ENCODE results near the gene CFAP90.

Gene CFAP90

DNA sequence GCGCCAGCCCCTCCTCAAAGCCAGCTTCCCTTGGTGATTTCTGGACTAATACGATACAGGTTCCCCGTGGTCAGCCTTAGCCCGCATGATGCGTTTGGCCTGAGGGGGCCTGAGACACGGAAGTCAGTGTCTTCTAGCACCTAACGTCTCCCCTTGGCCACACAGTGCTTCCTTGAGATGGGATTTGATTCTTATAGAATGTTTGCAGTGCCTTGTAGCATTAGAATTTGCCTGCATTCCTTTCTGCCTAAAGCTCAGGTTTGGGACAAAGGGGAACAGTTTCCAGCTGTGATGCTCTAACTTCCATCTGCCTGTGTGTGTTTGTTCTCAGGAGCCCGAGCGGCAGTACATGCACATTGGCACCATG lies 34.4 kb downstream of the CFAP90 start:
- no peak for DNase-seq

DNA sequence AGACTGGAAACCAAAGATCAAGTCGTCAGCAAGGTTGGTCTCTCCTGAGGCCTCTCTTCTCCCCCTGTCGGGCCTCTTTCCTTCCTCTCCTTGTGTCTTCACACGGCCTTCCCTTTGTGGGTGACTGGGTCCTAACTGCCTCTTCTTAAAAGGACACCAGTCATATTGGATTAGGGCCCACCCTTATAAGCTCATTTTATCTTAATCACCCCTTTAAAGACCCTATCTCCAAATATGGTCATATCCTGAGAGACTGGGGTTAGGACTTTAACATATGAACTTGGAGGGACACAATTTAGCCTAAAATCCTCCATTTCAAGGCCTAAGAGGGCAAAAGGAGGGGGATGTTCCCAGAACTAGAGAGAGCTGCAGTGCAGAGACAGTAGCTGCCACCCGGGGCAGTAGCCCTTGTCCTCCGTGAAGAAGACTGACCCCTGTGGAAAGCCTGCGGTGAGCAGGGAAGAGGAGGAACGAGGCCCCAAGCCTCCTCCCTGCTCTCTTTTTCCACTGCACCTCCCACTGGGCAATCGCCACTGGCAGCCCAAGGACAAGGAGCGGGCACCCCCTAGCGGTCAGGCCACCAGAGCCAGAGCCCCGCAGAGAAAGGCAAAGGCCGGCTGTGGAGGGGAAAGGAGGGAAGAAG lies 34.9 kb downstream of the CFAP90 start:
- DNase-seq, result peak; percentile 91

DNA sequence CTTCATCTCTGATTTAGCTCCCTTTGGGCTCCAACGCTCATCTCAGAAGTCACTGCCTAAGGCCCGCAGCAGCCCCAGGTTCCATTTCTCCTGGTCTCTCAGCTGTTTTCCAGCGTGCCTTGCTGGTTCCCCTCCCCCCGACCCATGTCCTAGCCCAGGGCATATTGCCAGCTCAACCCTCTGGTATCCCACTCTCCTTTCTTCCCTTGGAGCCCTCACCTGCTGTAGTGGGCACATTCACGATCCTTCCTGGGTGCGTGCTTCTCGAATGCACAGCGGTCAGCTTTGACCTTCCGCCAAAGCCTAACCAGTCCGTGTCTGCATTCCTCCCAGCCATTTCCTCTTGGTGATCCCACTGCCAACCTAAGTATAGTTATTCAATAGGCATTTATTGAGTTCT lies 36.1 kb downstream of the CFAP90 start:
- no peak for DNase-seq

DNA sequence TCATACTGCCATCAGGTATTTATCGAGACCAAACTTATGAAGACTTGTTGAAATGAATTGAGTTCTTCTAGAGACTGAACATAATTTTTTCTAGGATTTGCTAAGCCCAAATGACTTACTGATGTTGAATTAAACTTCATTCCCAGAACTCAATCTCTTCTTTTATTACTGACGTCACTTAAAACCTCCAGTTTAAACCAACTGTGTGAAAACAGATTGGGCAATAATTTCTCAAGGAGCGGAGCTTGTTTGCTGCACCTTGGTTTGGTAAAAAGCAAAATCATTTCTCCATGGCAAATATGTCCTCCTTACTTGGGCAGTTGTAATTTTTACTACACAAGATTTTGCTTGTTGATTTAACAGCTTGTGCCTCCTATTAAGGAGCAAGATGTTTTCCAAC lies 37.4 kb downstream of the CFAP90 start:
- DNase-seq, result no peak

DNA sequence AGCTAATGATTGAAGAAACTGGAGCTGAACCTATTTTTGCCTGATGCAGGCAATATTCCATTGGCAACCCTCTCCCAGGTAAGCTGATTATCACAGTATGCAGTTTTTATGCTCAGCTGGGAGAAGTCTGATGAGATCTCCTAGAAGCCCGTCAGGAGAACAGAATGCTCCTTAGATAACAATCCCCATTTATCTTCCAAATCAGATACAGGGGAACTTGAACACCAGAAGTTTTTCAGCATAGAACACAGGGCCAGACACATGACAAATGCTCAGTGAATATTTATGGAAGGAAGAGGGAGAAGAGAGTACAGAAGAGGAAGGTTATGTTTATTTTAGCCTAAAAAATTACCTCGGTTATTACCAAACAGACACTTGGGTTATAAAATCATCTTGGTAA lies 37.9 kb downstream of the CFAP90 start:
- DNase-seq, result no peak

DNA sequence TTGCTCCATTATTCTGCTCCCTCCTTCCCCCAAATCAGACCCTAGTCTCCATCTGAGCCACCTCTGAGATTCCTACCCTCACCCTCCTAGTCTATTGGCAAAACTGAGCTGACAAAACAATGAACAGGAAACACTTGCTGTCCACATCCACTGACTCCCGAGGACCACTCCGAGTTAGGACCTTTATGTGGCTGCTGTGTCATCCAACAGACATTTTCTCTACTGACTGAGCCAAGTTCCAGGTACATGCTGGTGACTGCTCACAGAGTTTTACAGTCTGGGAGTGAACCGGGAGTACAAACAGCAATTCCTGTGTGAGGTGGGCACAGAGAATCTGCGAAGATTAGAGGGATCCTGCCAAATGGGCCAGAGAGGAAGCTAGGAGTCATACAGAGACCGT lies 39.2 kb downstream of the CFAP90 start:
- DNase-seq, result no peak

DNA sequence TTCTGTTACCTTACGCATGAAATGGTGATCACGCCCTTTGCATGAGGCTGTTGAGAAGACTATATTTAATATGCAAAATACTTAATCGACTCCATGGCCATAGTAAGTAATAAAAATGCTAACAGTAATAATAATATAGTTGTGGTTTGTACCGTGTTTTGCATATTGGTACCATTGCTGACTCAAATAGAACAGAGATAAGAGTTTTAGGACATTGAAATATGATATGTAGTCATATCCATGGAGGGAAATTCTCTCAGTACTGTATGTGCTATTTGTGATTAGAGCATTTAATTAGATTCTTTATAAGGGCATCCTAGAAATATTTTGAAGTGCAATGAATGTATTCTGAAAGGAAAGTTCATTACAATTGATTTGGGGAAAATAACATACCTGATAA lies 41.9 kb downstream of the CFAP90 start:
- no peak for DNase-seq

DNA sequence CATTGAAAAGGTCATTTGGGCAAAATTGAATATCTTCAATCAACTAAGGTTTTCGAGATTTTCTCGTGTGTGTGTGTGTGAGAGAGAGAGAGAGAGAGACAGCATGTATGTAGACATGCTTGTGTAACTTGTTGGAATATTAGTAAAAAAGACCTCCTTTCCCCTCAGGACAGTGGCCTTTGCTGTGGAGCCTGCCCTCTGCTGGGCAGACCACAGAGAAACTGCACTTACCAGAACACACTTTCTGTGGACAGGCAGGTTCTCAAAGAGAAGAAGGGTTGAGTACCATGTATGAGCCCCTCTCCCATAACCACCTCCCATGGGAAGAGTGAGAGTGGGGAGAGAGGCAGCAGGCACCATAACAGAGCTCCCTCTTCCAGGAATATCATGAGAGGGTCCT lies 45.6 kb downstream of the CFAP90 start:
- DNase-seq, result no peak

DNA sequence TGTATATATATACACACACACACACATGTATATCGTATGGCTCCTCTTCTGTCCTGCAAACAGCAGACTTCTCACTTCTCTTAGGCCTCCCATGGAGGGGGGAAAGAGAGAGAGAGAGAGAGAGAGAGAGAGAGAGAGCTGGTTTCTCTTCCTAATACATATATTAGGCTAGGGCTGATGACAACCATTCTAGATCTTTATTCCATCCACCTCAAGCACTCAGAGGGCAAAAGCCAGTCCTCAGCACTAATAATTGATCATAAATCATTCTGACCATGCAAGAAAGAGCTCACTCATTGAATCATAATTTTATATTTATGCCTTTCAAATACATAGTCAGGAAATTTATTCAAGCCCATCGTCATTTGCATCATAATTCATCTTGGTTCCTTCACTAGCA lies 47.0 kb downstream of the CFAP90 start:
- no peak for DNase-seq

DNA sequence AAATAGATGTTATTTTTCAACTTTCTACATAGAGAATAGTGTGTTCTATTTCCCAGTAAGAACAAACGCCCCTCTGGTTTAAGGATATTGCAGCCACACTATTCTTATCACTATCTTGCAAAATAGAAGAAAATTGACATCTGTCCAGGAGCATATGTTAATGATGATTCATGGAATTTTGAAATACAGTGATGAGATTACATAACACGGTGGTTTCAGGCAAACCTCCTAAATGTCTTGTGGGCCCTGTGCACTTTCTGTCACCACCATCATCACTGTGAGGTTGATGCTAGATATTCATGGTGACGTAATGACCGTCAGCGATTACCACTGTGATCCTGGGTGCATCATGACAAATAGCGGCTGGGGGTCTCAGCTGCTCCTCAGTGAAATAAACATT lies 48.1 kb downstream of the CFAP90 start:
- no peak for DNase-seq

DNA sequence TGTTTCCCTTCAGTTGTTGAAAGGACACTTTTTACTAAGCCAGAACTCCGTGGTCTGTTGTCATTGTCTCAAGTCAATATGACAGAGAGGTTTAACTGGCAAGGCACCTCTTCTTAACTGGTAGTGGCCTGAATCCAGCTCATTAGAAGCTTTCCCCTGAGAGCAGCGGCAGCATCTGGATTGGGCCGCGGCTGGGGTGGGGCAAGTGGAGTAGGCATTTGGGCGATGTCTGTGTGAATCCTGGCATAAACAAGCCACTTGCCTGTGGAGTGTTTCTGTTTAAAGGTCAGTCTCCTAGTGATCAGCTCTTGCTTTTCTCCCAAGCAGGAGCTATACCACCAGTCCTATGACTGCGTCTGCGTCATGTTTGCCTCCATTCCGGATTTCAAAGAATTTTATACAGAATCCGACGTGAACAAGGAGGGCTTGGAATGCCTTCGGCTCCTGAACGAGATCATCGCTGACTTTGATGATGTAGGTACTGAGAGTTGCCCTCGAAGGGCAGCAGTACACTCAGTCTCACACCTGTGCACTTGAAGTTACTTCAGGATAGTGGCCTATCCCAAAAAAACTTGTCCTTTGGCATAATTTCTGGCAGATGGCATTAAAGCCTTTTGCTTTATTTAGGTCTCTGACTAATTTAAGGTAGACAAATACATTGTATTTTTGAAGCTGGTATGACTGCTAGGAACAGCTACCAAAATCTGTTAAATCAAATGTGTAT lies 48.9 kb downstream of the CFAP90 start:
- DNase-seq, result no peak

DNA sequence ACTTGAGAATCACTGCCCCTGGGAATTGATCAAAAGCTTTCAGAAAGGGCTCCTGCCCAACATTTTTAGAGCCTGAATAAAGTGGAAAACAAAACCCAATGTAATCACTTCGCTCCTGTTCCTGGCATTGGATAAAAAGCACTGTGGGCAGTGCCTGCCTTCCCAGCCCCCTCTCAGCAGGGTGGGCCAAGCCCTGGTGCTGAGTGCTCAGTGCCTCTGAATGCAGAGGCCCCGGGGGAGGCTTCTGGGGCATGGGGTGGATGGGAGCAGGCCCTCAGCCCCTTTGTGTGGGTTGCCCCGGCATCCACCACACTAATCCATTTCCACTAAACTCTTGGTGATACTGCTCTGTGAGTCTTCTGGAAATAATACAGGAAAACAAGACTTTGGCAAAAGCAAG lies 55.6 kb downstream of the CFAP90 start:
- no peak for DNase-seq

DNA sequence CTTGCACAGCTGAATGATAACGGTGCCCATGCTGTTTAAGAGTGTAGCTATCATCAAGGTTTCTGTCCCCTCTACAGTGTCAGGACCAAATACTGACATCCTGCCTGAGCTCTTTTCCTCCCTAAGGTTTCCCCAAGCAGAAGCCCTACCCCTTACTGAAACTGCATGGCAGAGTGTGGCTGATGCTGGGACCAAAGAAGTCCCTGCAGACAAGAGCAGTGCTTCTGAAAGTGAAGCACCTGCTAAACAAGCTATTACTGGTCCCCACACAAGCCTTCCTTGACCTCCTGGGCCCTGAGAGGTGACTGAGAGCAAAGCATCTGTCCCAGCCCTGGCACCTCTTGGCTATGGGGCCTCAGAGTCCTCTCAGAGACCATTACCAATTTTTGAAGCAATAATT lies 56.1 kb downstream of the CFAP90 start:
- no peak for DNase-seq

DNA sequence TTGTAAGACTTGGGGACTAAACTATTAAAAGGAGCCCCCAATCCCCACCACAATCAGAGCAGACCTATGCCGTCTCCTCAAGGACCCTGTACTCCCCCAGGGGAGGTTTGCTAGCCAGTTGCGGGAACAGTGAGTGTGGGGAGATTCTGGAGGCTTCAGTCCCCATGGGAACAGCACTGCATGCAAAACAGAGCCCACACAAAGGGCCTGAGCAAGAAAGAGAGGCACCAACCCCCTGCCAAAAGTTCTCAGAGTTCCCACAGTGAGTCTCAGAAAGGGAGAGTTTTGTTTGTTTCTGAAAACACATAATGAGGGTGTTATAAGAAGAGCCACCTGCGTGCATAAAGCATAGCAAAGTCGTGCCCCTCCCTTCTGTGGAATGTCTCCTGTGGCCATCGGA lies 56.6 kb downstream of the CFAP90 start:
- DNase-seq, result no peak

DNA sequence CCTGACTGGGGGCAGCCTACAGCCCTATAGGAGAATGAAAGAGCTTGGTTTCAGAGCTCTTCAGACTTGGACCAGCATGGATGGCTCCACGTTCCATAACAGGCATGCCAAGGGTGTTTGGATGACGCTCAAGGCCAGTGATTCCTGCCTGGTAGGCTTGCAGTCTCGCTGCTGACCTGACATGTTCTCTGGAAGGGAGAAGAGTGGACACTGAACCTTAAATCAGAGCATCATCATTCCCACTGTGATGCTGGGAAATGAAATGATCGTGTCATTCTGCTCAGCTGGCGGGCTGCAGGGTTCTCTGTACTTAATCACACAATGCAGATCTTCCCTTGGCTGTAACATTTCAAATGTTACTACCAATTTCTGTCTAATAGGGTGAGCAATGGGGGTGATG lies 57.0 kb downstream of the CFAP90 start:
- no peak for DNase-seq

DNA sequence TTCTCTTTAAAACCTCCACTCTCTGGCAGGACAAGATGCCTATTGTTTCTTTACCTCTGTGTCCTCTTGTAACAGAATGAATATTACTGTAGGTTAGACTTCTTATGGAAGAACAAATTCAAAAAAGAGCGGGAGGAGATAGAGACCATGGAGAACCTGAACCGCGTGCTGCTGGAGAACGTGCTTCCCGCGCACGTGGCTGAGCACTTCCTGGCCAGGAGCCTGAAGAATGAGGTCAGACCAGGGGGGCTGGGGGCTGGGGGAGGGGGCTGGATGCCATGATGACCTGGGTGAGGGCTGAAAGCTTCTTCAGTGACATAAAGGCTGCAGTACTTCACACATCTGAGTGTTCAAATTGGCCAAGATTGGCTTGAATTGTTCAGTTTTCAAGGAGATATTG lies 61.4 kb downstream of the CFAP90 start:
- no peak for DNase-seq

DNA sequence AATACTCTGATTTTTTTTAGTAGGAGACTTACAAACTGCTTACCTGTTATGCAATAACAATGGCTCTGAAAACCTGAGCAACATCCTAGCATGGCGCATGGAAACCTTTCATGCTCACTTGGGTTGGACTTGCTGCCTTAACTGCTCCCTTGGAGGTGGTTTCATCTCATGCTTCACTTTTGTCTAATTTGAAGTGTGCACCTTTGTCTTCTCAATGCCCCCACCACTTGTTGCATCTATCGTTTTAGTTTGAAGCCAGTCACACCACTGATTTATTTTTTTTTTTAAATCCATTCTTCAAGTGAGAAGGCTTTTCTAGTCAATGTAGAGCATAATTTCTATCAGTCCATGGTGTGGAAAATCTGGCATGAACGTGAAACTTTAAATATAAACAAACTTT lies 63.2 kb downstream of the CFAP90 start:
- DNase-seq, result no peak

DNA sequence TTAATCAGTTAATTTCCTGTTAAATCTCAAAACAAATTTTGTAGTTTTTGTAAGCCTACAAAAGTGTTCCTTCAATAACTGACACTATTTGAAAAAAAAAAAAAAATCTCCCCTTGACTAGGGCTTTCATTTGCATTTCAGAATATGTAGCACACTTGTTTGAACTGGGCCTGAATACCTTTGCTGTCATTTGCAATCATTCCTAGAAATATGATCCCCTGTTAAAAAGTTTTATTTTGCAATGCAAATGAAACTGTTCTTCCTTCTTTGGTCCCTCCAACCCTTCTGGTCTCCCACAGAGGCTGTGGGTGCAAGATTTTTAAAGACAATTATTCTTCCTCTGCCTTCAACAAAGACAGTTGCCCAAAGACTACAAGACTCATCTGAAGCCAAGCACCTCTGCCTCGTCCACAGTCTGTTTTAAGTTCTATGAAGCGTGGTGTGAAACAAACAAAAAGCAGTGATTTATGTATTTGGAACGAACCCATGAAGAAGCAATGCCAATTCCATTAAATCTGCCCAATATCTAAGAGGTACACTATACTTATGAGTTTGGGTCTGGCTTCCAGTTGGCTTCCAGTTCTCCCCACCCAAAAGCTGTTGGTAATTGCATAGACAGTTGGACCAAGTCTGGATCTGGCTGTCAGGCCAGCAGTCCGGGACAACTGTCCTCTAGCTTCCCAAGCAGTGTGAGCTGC lies 66.1 kb downstream of the CFAP90 start:
- DNase-seq, result no peak

DNA sequence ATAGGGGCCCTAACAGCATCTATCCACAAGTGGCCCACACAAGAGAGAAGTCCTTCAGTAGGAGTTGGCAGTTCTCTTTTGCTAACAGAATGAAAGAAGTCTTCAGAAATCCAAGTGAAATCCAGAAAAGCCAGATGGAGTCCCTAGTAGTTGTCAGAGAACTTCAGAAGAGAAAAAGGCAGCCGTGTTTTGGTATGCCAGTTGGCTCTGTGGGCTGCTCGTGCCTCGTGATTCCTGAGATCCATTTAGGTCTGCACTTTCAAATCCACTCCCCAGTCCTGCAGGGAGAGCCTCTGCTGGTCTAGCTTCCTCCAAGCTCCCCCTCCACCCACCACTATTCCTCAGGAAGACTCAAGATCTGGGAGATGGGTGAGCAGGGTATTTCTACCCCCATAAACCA lies 69.0 kb downstream of the CFAP90 start:
- DNase-seq, result no peak
